Glutamatergic neuron (in vitro differentiated cells): Measurements from ENCODE around the gene PABPN1L. TPM values are rescaled to one million over a fixed set of nuclear protein-coding genes. Genes with fewer than 3 reads are reported as not detected.

Source experiments
- DNase-seq: peaks from one replicate; pipeline ENCODE4 v3.0.0; 2022
- H3K27ac Mint-ChIP-seq: one replicate; pipeline ENCODE4 v1.8.0; 2020; ENCODE audit warnings: mild to moderate bottlenecking, mixed read lengths, inconsistent platforms; ENCODE audit not compliant: unreplicated experiment
- H3K27me3 Mint-ChIP-seq: one replicate; pipeline ENCODE4 v1.8.0; 2020; ENCODE audit warnings: mild to moderate bottlenecking, moderate library complexity, mixed read lengths, inconsistent platforms; ENCODE audit not compliant: unreplicated experiment
- H3K36me3 Mint-ChIP-seq: one replicate; pipeline ENCODE4 v1.8.0; 2020; ENCODE audit warnings: mild to moderate bottlenecking, mixed read lengths, inconsistent platforms; ENCODE audit not compliant: unreplicated experiment
- H3K4me1 Mint-ChIP-seq: one replicate; pipeline ENCODE4 v1.8.0; 2020; ENCODE audit warnings: mild to moderate bottlenecking, low read depth, mixed read lengths, inconsistent platforms; ENCODE audit not compliant: unreplicated experiment
- H3K4me3 Mint-ChIP-seq: one replicate; pipeline ENCODE4 v1.8.0; 2020; ENCODE audit warnings: mild to moderate bottlenecking, mixed read lengths, inconsistent platforms; ENCODE audit not compliant: unreplicated experiment
- H3K9me3 Mint-ChIP-seq: one replicate; pipeline ENCODE4 v1.8.0; 2020; ENCODE audit warnings: mild to moderate bottlenecking, moderate library complexity, mixed read lengths, inconsistent platforms; ENCODE audit not compliant: unreplicated experiment
- total RNA-seq: library from RNA; stranded (reverse); fragmentation: NEBNext Ultra II Directional; extraction: Animal tissue kit (Norgen Biotek cat#: 25700); gene quantifications from one replicate; pipeline ENCODE4 v1.2.1, GENCODE V29; 2021; ENCODE audit not compliant: unreplicated experiment
- TF ChIP-seq, protein P1 (sequence below): fragments of 200-600 bp; sonication (generic); IDR thresholded peaks from one replicate; pipeline ENCODE4 v1.5.0; 2021; ENCODE audit not compliant: partially characterized antibody, unreplicated experiment

PABPN1L gene
- total RNA-seq, 1 donor from 2014 or later: 3.9 TPM

DNA sequence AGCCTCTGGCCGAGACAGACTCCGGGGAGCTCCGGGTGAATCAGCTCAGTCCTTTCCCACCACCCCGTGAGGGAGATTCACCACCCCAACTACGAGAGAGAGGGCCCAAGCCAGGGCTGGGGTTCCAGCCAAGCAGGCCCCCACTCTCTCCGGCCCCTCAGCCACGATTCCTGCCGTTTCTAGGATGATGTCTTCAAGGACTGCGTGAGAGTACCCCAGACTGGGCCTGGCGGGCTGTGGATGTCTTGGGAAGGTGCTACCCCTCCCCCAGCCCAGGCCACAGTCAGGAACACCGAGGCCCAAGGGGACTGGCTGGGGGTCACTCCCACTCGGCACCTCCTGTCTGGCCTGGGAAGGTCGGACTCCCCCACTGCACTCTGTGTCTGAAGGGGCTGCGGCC is 21.6 kb upstream of the PABPN1L start:
- Mint-ChIP-seq H3K27ac (no peak overlapping the region), H3K4me3 (no peak overlapping the region), H3K9me3 (peaks cover 42% of the 10 kb centered on the region), H3K27me3 (peaks cover 28% of the 10 kb centered on the region), H3K36me3 (peaks cover 5% of the 10 kb centered on the region), H3K4me1 (peaks cover 7% of the 10 kb centered on the region)
- no peak for DNase-seq
- TF ChIP-seq, protein P1, sequence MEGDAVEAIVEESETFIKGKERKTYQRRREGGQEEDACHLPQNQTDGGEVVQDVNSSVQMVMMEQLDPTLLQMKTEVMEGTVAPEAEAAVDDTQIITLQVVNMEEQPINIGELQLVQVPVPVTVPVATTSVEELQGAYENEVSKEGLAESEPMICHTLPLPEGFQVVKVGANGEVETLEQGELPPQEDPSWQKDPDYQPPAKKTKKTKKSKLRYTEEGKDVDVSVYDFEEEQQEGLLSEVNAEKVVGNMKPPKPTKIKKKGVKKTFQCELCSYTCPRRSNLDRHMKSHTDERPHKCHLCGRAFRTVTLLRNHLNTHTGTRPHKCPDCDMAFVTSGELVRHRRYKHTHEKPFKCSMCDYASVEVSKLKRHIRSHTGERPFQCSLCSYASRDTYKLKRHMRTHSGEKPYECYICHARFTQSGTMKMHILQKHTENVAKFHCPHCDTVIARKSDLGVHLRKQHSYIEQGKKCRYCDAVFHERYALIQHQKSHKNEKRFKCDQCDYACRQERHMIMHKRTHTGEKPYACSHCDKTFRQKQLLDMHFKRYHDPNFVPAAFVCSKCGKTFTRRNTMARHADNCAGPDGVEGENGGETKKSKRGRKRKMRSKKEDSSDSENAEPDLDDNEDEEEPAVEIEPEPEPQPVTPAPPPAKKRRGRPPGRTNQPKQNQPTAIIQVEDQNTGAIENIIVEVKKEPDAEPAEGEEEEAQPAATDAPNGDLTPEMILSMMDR: no peak

DNA sequence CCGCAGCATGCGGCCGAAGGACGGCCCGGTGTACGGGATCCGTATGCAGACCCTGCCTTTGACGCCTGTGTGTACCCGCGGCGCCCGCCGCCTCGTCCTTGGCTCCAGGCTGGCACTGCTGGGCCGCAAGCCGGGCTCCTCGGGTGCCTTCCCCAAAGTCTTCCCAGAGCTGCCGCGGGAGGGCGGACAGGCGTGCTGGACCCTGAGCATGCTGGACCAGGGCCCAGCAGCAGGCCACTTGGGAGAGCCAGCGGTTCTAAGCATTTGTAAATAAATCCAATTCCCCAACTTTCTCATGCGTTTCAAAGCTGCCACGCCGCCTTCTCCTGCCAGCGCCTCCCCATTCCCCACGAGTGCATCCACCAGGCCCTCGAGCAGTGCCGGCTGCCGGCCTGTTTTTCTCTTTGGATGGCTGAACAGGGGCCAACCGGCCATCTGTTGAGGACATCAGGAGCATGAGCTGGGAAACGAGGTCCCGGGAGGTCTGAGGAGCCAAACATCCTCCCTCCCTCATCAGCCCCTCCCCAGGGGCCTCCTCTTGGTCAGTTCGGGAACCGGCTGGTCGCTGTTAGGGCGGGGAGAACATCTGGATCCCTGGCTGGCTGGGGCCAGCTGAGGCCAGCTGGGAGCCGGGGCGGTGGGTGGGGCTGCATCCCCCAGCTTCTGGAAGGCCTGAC is 20.5 kb upstream of the PABPN1L start:
- H3K4me3 Mint-ChIP-seq: no peak overlapping the region
- TF ChIP-seq, protein P1: no peak
- peak; percentile 66 for DNase-seq
- H3K36me3 Mint-ChIP-seq: peaks cover 5% of the 10 kb centered on the region
- peak overlapping the region; percentile 85 for H3K27ac Mint-ChIP-seq
- H3K4me1 Mint-ChIP-seq: peaks cover 6% of the 10 kb centered on the region
- peaks cover 38% of the 10 kb centered on the region for H3K9me3 Mint-ChIP-seq
- peaks cover 30% of the 10 kb centered on the region for H3K27me3 Mint-ChIP-seq

DNA sequence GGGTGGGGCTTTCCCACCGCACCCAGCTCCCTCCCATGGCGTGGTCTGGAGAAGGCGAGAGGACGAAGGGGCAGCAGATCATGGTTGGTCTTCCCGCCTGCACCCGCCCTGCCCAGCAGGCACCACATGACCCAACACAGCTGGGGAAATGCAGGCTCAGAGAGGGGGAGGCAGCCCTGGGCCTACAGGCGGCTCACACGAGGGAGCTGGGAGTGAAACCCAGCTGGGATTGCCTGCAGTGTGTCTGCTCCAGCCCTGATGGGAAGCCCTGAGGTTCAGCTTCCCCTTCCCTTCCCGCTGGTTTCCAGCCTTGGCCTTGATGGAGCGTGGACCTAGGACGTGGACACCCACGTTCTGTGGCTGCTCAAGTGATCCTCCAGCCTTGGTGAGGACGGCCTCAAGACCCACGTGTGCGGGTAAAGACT is 20.0 kb upstream of the PABPN1L start:
- Mint-ChIP-seq H3K4me3 (no peak overlapping the region), H3K9me3 (peaks cover 34% of the 10 kb centered on the region), H3K27ac (peak overlapping the region; percentile 38), H3K36me3 (peaks cover 5% of the 10 kb centered on the region), H3K27me3 (peaks cover 28% of the 10 kb centered on the region), H3K4me1 (peaks cover 4% of the 10 kb centered on the region)
- TF ChIP-seq, protein P1: no peak
- no peak for DNase-seq

DNA sequence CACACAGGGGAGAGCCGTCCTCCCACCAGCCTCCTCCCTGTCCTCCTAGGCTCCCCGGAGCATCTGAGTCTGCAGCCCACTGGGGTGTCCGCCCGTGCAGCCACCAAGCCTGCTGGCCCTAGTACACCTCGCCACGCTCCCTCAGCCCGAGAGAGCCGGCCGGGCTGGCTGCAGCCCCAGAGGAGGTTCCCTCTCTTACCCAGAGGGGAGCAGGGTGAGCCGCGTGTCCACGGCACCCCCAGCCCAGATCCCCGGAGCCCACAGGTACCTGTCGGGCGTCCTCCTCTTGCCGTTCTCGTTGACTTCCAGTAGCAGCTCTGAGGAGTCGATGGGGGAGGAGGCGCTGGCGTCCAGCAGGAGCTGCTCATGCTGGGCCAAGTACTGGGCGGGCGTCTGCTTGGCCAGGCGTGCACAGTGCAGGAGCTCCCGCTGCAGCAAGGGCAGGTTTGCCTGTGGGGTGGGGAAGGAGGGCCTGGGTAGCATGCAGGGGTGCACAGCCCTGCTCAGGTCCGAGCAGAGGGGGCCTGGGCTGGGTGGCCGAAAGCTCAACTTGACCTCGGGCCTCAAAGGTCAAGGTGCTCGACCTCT is 19.3 kb upstream of the PABPN1L start:
- peaks cover 24% of the 10 kb centered on the region for H3K27me3 Mint-ChIP-seq
- peaks cover 28% of the 10 kb centered on the region for H3K9me3 Mint-ChIP-seq

More for the DNA sequence above, 19.3 kb upstream of the PABPN1L start:
- Mint-ChIP-seq H3K36me3 (peaks cover 5% of the 10 kb centered on the region), H3K27ac (no peak overlapping the region), H3K4me3 (no peak overlapping the region), H3K4me1 (peaks cover 4% of the 10 kb centered on the region)
- TF ChIP-seq, protein P1: no peak
- DNase-seq: no peak
